Cerebellar nuclear complex (tissue), 1 donor: Measurements from ENCODE around the gene ZNF519.

Source experiments
- DNase-seq, 2 experiments: peaks; one replicate each; lab custom pipeline; 2025; lab: John Stamatoyannopoulos, UW

ZNF519 gene

DNA sequence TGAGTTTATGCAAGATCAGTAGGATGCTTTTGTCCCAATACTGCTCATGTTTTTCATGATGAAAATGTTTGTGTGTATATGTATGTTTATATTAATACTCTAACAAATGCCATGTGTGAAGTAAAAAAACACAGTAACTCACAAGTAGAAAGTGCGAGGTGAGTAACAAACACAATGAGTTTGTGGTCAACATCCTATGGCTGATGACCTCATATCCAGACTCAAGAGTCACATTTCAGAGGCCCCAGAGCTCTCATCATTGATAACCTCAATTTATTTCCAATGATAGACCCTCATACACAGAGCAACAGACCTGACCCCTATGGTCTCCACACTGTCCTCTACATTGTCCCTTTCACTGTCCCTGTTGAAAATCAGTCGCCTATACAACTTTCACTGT lies 34.5 kb downstream of the ZNF519 start:
- no peak for DNase-seq

DNA sequence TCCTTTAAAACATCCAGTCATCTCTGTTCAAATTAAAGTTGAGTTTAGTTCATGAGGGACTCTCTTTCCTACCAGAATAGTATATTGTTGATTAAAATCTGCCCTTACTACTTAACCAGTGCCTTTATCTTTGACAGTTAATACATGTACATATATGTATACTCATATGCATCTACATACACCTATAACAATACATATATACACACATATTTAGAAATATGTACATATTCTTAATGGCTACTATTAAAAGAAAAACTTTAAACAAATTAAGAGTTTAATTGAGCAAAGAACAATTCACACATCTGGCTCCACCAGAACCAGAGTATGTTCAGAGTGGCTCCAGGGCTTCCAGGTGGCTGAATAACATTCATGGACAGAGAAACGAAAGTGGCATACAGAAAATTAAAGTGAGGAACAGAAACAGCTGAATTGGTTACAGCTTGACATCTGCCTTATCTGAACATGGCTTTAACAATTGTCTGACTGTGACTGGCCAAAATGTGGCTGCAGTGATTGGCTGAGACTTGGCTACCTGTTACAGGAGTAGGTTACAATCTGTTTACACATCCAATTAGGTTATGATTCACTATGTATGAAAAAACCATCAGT lies 38.8 kb downstream of the ZNF519 start:
- DNase-seq: no peak

DNA sequence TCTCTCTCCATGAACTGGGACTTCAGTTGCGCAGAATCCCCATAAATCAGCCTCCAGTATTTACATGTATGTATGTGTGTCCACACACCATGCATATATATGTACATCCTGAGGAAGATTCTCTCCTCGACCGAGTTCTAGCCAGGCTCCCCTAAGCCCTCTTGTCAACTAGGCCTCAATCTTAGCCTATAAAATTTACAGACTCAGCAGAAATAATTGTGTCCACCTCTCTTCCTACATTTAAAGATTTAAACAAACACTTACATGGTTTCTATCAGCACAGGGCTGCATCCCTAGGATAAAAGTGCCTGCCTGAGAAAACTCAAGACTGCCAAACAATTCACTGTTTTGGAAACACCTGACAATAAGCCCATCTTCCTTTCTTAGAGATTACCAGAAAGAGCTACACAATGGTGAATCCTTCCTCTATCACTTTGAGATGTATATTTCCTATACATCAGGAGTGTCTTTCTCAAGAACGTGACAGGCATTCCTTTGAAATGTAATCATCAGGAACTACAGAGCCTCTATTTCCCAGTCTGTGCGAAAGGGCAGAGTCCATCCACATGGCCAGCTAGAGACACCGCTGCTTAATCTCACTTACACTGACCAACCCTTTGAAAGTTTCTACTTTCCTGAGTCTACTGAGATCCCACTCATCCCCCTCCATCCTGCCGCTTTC lies 39.5 kb downstream of the ZNF519 start:
- DNase-seq: no peak

DNA sequence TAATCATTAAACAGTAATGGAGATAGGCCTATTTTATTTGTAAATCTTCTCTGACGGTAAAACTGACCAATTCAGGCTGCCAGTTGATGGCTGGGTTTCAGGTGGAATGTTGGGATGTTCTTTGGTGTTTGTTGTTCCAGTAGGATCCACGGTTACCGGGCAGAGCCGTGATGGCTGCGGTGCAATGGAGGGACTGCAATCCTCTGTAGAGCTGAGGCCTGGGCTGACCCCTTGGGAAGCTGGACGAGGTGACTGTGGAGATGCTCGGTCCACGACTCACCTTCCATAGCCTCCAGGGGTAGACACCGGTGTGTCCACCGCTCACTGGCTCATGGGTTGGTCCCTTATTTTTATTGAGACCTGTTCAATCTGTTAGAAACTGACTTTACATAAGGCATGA lies 42.5 kb downstream of the ZNF519 start:
- no peak for DNase-seq

DNA sequence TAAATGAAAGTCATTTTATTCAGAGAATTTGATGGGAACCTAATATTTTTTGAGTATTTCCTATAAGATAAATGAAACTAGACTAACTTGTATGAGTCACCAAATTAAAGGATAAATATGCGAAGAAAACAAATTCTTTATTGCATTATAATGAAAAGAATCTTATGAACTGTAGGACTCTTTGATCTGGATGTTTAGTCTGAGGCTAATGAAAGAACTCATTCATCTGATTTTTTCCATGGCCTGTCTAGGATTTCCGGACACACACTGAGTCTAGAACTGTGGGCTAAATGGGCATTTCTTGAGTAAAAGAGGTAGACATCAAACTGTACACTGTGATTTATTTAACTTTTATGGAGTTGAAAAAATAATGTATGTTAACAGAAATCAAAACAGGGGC lies 43.0 kb downstream of the ZNF519 start:
- DNase-seq: no peak

DNA sequence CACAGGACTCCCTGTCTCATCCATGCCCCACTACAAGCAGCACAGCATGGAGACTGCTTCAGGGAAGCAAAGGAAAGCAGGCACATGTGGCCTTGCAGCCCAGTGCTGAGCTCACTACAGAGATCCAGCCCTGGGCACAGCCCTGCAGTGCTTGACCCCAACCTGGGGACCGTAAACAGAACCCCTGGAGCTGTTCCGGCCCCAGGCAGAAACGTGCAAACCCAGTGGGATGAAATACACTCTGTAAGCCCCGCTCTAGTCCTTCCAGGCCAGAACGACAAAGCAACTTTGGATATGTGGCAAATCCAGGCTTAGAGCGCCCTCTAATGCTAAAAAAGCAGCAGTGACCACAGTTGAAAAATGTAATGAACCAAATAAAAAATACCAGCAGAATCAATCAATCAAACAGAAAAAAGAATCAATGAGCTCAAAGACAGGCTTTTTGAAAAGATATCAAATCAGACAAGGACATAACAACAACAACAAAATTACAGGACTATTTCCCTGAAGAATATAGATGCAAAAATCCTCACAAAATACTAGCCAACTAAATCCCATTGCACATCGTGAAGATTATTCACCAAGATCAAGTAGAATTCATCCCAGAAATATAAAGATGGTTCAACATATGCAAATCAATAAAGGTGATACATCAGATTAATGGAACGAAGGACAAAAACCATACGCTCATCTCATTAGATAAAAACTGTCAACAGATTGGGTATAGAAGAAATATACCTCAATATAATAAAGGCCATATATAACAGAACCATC lies 45.6 kb downstream of the ZNF519 start:
- no peak for DNase-seq

DNA sequence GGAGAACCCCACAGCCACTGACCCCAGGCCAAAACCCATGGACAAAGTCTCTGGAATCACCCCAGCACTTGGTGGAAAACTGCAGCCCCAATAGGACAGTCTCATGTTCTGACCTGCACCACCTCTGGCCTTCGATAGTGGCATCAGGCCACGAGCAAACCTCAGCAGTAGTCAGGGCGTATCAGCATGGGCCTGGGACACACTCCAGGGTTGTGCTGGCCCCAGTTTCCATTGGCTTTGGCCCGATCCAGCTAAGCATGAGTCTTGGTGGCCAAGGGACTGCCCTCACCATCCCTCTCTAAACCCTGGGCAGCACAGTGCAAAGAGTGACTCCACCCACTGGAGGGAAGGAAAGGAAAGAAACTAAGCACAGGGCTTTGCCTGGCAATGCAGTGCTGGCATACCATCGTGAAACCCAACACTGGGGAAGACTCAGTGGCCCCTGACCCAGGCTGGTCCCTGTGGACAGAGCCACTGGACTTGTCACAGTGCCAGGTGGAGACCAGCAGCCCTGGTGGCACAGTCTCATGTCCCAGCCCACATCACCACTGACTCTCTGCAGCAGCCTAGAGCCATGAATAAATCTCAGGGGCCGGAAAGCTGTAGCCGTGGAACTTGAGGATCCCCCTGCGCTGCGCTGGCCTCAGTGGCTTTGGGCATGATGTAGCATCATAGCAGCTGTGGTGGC lies 46.3 kb downstream of the ZNF519 start:
- DNase-seq: no peak

DNA sequence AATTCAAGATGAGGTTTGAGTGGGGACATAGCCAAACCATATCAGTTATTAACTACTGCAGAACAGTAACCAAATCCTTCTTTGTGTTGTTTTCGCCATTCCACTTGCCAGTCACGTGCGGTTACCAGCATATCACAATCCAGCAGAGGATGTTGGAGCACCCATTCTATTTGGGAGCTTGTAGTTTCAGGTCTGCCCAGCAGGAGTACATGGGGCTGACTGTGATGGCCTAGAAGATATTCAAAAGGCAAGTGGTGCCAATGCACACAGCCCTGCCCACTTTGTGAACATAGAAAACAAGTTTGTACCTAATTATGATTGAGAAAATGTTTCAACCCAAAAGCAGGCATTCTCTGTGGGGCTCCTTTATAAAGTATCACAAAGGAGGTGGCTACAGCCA lies 57.0 kb downstream of the ZNF519 start:
- DNase-seq: no peak

DNA sequence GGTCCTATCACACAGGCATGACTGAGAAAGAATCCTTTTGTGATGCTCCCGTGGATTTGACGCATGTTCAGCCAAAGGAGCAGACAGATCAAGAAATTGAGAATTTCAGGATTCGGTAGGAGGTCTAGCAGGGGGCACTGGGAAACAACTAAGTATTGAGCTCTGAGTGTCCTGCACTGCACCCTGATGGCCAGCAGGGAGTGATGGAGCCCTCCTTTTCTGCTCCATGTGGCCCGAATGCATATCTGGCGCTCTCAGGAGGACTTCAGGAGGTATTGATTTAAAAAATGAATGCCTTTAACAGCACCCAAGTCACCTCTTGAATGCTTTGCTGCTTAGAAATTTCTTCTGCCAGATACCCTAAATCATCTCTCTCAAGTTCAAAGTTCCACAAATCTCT lies 58.0 kb downstream of the ZNF519 start:
- no peak for DNase-seq

DNA sequence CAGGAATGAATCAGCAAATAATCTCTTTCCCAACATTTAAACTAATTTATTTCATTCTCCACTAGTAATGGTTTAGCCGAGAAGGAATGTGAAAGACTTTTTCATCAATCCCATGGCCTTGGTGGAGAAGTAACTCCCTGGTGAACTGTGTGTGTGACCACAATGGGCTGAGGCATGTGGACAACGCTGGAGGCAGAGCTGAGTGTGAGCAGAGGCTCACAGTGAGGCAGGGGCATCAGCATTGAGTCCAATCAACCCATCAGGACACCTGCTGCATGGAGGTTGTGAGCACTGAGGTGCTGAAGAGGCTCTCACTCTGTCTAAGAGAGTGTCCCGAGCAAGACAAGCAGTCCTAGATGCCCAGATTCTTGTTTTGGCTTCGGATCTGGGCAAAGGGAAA lies 78.6 kb downstream of the ZNF519 start:
- DNase-seq: no peak
